SK-N-SH treated with all-trans-retinoic acid at 6 μM for 48 hours (cell line): Measurements from ENCODE around the gene TANGO2.

Experiments
- ATAC-seq: fragments of 200-7000 bp; cut with Tn5 transposase; 3 replicates; pipeline ENCODE4 v1.9.1; 2020; ENCODE audit warnings: mild to moderate bottlenecking, moderate library complexity
- ARNTL ChIP-seq: fragments of 450-650 bp; formaldehyde crosslinking; IDR thresholded peaks from 2 replicates; pipeline ENCODE4 v1.5.0; 2020; ENCODE audit warnings: low read depth, mild to moderate bottlenecking, moderate library complexity, borderline replicate concordance
- BACH2 ChIP-seq: fragments of 250-450 bp; sonication (Bioruptor Pico); IDR thresholded peaks from 2 replicates; pipeline ENCODE4 v1.9.0; 2021; ENCODE audit warnings: mild to moderate bottlenecking, borderline replicate concordance
- CREB5 ChIP-seq: fragments of 250-450 bp; sonication (Bioruptor Pico); IDR thresholded peaks from 2 replicates; pipeline ENCODE4 v1.5.1; 2020; ENCODE audit warnings: low read depth, mild to moderate bottlenecking, moderate library complexity
- ESRRG ChIP-seq: fragments of 250-450 bp; sonication (Bioruptor Pico); IDR thresholded peaks from 2 replicates; pipeline ENCODE4 v1.6.1; 2021; ENCODE audit warnings: mild to moderate bottlenecking
- OSR1 ChIP-seq: fragments of 250-450 bp; sonication (Bioruptor Pico); IDR thresholded peaks from 2 replicates; pipeline ENCODE4 v1.8.0; 2022; ENCODE audit warnings: moderate library complexity, mild to moderate bottlenecking, inconsistent platforms
- PPARA ChIP-seq: fragments of 250-450 bp; sonication (Bioruptor Pico); IDR thresholded peaks from 2 replicates; pipeline ENCODE4 v1.5.0; 2020; ENCODE audit warnings: mild to moderate bottlenecking, borderline replicate concordance
- RARB ChIP-seq: fragments of 250-450 bp; sonication (Bioruptor Pico); IDR thresholded peaks from 2 replicates; pipeline ENCODE4 v1.8.0; 2021; ENCODE audit warnings: mild to moderate bottlenecking, moderate library complexity
- SNAI2 ChIP-seq: fragments of 250-450 bp; sonication (Bioruptor Pico); IDR thresholded peaks from 2 replicates; pipeline ENCODE4 v1.5.0; 2020; ENCODE audit warnings: mild to moderate bottlenecking, moderate library complexity
- TCF4 ChIP-seq: fragments of 250-450 bp; sonication (Bioruptor Pico); IDR thresholded peaks from 2 replicates; pipeline ENCODE4 v1.8.0; 2021; ENCODE audit warnings: mild to moderate bottlenecking, moderate library complexity, borderline replicate concordance
- TOX ChIP-seq: fragments of 250-450 bp; sonication (Bioruptor Pico); IDR thresholded peaks from 2 replicates; pipeline ENCODE4 v1.8.0; 2021; ENCODE audit warnings: mild to moderate bottlenecking, moderate library complexity, borderline replicate concordance
- ZC3H10 ChIP-seq: fragments of 250-450 bp; sonication (Bioruptor Pico); IDR thresholded peaks from 2 replicates; pipeline ENCODE4 v1.5.1; 2021; ENCODE audit warnings: mild to moderate bottlenecking, moderate library complexity
- ZFP3 ChIP-seq: fragments of 250-450 bp; sonication (Bioruptor Pico); IDR thresholded peaks from 2 replicates; pipeline ENCODE4 v1.5.0; 2020; ENCODE audit warnings: mild to moderate bottlenecking, moderate library complexity
- ZNF565 ChIP-seq: fragments of 450-650 bp; formaldehyde crosslinking; conservative IDR thresholded peaks from 2 replicates; pipeline ENCODE4 v1.5.0; 2020; ENCODE audit warnings: low read depth, mild to moderate bottlenecking, moderate library complexity
- ZNF8 ChIP-seq: fragments of 450-650 bp; formaldehyde crosslinking; IDR thresholded peaks from 2 replicates; pipeline ENCODE4 v1.5.0; 2020; ENCODE audit warnings: mild to moderate bottlenecking, moderate library complexity
- TF ChIP-seq, protein P1 (sequence below): fragments of 250-450 bp; sonication (Bioruptor Pico); IDR thresholded peaks from 2 replicates; pipeline ENCODE4 v1.8.0; 2020; ENCODE audit warnings: mild to moderate bottlenecking, moderate library complexity, borderline replicate concordance
- TF ChIP-seq, protein P2 (sequence below): fragments of 250-450 bp; sonication (Bioruptor Pico); IDR thresholded peaks from 2 replicates; pipeline ENCODE4 v1.5.0; 2020; ENCODE audit warnings: mild to moderate bottlenecking, moderate library complexity
- TF ChIP-seq, protein P3 (sequence below): fragments of 250-450 bp; sonication (Bioruptor Pico); IDR thresholded peaks from 2 replicates; pipeline ENCODE4 v1.8.0; 2021; ENCODE audit warnings: low read depth, mild to moderate bottlenecking, moderate library complexity, borderline replicate concordance

The TANGO2 gene

GRCh38 chr22:19991645-19992451, 29.1 kb upstream of the TANGO2 start (continued):
- no peak for TF ChIP-seq SNAI2 (CRISPR knock-in tag)

DNA sequence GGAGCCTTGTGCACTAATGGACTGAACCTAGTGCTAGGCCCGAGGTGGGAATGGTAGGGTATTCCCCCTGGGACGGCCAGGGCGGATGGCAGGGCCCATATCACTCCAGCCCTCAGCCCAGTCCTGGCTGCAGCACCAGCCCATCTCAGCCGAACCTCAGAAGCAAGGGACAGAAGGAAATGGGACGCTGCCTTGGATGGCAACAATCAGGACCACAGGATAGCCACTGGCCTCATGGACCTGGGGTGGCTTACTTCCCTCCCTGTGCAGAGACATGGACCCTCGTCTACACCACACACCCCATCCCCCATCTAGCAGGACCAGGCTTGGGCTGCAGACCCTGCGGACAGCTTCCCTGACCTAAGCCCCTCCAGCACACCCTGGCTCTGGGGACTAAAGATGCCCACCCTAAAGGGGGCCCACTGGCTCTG, 28.4 kb upstream of the TANGO2 start:
- no peak for ATAC-seq
- TF ChIP-seq CREB5 (no peak), PPARA (CRISPR knock-in tag) (no peak), SNAI2 (CRISPR knock-in tag) (no peak), ARNTL (CRISPR knock-in tag) (no peak)
- TF ChIP-seq, protein P1, sequence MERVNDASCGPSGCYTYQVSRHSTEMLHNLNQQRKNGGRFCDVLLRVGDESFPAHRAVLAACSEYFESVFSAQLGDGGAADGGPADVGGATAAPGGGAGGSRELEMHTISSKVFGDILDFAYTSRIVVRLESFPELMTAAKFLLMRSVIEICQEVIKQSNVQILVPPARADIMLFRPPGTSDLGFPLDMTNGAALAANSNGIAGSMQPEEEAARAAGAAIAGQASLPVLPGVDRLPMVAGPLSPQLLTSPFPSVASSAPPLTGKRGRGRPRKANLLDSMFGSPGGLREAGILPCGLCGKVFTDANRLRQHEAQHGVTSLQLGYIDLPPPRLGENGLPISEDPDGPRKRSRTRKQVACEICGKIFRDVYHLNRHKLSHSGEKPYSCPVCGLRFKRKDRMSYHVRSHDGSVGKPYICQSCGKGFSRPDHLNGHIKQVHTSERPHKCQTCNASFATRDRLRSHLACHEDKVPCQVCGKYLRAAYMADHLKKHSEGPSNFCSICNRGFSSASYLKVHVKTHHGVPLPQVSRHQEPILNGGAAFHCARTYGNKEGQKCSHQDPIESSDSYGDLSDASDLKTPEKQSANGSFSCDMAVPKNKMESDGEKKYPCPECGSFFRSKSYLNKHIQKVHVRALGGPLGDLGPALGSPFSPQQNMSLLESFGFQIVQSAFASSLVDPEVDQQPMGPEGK (CRISPR knock-in tag): no peak

DNA sequence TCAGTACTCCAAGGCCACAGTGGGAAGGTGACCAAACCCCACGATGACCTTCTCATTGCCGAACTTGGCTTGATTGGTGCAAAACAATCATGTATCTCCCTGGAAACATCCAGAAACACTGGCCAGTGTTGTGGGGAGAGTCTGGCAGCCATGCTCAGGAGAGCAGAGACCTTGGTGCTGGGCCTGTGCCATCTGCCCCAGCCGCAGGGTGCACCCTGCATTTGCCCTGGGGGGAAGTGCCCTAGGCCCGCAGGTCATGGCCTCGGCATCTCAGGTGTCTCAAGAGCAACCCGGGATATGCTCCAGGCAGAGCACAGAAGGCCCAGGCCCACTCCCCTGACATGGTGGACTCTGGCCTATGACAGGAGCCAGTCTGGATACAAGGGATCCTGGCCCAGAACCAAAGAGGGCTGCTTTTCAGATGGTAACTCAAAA, 28.0 kb upstream of the TANGO2 start:
- TF ChIP-seq ZNF565 (CRISPR knock-in tag) (no peak), OSR1 (CRISPR knock-in tag) (no peak), PPARA (CRISPR knock-in tag) (no peak)
- TF ChIP-seq, protein P2, sequence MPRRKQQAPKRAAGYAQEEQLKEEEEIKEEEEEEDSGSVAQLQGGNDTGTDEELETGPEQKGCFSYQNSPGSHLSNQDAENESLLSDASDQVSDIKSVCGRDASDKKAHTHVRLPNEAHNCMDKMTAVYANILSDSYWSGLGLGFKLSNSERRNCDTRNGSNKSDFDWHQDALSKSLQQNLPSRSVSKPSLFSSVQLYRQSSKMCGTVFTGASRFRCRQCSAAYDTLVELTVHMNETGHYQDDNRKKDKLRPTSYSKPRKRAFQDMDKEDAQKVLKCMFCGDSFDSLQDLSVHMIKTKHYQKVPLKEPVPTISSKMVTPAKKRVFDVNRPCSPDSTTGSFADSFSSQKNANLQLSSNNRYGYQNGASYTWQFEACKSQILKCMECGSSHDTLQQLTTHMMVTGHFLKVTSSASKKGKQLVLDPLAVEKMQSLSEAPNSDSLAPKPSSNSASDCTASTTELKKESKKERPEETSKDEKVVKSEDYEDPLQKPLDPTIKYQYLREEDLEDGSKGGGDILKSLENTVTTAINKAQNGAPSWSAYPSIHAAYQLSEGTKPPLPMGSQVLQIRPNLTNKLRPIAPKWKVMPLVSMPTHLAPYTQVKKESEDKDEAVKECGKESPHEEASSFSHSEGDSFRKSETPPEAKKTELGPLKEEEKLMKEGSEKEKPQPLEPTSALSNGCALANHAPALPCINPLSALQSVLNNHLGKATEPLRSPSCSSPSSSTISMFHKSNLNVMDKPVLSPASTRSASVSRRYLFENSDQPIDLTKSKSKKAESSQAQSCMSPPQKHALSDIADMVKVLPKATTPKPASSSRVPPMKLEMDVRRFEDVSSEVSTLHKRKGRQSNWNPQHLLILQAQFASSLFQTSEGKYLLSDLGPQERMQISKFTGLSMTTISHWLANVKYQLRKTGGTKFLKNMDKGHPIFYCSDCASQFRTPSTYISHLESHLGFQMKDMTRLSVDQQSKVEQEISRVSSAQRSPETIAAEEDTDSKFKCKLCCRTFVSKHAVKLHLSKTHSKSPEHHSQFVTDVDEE (CRISPR knock-in tag): no peak
- no peak for ATAC-seq

- no peak for TF ChIP-seq ESRRG (CRISPR knock-in tag)
- TF ChIP-seq CREB5: no peak
- TF ChIP-seq PPARA (CRISPR knock-in tag): no peak
- TF ChIP-seq, protein P3, sequence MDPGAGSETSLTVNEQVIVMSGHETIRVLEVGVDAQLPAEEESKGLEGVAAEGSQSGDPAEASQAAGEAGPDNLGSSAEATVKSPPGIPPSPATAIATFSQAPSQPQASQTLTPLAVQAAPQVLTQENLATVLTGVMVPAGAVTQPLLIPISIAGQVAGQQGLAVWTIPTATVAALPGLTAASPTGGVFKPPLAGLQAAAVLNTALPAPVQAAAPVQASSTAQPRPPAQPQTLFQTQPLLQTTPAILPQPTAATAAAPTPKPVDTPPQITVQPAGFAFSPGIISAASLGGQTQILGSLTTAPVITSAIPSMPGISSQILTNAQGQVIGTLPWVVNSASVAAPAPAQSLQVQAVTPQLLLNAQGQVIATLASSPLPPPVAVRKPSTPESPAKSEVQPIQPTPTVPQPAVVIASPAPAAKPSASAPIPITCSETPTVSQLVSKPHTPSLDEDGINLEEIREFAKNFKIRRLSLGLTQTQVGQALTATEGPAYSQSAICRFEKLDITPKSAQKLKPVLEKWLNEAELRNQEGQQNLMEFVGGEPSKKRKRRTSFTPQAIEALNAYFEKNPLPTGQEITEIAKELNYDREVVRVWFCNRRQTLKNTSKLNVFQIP (CRISPR knock-in tag): no peak
- no peak for TF ChIP-seq RARB
- no peak for TF ChIP-seq ZNF8 (CRISPR knock-in tag)
- TF ChIP-seq ZC3H10 (CRISPR knock-in tag): no peak
- ATAC-seq: no peak
Observed at GRCh38 chr22:19993926-19994325, 27.0 kb upstream of the TANGO2 start.

DNA sequence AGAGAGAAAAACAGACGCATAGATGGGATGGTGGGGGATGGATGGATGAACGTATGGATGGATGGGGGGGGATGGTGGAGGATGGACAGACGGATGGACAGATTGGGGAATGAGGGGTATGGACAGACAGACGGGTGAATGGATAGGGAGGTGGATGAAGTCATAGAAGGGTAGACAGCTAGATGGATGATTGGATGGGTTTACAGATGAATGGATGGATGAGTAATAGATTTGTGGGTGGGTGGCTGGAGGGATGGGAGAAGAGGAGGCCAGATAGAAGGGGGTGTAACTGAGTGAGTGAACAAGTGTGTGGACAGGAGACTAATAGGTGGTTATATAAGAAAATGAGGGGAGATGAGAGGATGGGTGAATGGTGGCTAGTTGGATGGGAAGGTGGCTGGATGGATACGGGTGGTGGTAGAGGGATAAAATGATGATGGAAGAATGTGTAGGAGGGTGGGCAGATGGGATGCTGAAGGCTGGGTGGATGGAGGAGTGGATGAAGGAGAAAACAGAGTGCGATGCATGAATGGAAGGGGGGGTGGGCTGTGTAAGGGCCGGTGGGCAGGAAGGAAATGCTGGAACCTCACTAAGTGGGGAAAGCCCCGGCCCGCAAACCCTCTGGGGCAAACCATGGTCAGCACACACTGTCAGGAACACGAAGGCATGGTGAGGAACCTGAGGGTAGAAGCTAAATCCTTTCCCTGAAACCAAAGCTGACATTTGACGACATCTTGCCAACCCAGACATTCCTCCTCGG, 25.9 kb upstream of the TANGO2 start:
- no peak for ATAC-seq
- TF ChIP-seq TOX (CRISPR knock-in tag): no peak
- no peak for TF ChIP-seq ZNF565 (CRISPR knock-in tag)
- TF ChIP-seq PPARA (CRISPR knock-in tag): no peak
- TF ChIP-seq BACH2 (CRISPR knock-in tag): no peak
- TF ChIP-seq TCF4 (CRISPR knock-in tag): no peak
- TF ChIP-seq, protein P3 (CRISPR knock-in tag): no peak
- TF ChIP-seq ZFP3 (CRISPR knock-in tag): no peak
- no peak for TF ChIP-seq ZC3H10 (CRISPR knock-in tag)
- TF ChIP-seq ZNF8 (CRISPR knock-in tag): no peak
